GM21619 (cell line): ENCODE data around the gene AXIN2.

ENCODE experiments used
- ATAC-seq: cut with Tn5 transposase; IDR thresholded peaks from one replicate; pipeline ENCODE4 v1.9.1; 2021; ENCODE audit not compliant: unreplicated experiment

Gene AXIN2, protein sequence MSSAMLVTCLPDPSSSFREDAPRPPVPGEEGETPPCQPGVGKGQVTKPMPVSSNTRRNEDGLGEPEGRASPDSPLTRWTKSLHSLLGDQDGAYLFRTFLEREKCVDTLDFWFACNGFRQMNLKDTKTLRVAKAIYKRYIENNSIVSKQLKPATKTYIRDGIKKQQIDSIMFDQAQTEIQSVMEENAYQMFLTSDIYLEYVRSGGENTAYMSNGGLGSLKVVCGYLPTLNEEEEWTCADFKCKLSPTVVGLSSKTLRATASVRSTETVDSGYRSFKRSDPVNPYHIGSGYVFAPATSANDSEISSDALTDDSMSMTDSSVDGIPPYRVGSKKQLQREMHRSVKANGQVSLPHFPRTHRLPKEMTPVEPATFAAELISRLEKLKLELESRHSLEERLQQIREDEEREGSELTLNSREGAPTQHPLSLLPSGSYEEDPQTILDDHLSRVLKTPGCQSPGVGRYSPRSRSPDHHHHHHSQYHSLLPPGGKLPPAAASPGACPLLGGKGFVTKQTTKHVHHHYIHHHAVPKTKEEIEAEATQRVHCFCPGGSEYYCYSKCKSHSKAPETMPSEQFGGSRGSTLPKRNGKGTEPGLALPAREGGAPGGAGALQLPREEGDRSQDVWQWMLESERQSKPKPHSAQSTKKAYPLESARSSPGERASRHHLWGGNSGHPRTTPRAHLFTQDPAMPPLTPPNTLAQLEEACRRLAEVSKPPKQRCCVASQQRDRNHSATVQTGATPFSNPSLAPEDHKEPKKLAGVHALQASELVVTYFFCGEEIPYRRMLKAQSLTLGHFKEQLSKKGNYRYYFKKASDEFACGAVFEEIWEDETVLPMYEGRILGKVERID

DNA sequence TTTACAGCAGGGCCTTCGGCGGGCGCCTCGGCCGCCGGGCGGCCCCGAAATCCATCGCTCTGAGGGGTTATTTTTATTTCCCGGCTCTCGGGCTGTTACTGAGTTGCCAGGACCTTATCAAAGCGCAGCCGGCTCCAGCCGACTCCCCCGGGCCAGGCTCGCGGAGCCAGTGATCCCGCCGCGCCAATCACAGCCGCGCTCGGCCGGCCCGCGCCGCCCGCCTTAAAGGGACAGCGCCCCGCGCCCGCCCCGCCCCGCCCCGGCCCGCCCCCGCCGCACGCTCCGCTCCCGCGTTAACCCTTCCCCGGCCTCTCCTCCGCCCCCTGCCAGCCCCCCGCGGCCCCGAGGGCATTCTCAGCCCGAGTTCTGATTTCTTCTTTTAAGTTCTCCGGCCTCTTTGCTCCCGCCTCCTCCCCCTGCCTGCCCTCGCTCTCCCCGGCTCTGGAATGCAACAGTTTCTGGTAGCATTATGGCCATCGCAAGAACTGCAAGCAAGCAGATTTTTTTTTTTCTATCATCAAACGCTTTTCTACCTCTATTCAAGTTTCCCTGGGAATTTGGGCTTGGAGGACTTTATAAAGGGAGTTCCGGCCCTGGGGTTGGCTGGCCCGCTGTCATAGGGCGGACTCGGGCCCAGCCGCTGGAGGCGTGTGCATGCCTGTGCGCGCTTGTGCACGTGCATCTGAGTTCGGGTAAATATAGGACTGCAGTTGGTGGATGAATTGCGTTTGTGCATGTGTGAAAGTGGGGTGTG, at the start of gene AXIN2:
Gene AXIN2, minus strand, starts transcription at position 197 of the 754 bp plus-strand sequence. CDS start 3,028 bp downstream, outside the sequence.
- peak; percentile 80 for ATAC-seq

- ATAC-seq: no peak
Measured at GRCh38 chr17:65609749-65610148, 48.3 kb upstream of the AXIN2 start.

GRCh38 chr17:65609286-65609685, 47.8 kb upstream of the AXIN2 start:
- no peak for ATAC-seq

- no peak for ATAC-seq
Measured at GRCh38 chr17:65604070-65604469, 42.6 kb upstream of the AXIN2 start.

DNA sequence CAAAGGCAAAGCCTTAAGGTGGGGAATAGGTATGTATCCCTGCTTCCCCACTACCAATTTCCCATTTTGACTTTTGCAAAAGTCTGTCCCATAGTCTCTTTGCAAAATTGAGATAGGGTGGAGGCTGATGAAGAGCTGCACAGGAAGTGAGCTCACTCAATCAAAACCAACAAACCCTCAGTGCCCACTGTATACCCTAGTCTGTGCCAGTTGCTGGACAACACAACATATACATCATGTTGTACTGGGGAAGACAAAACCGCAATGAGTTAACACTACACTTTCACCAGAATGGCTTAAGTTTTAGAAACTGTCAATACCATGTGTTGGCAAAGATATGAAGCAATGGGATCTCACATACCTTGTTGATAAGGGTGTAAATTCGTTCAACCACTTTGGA, 40.4 kb upstream of the AXIN2 start:
- no peak for ATAC-seq

GRCh38 chr17:65601145-65601544, 39.7 kb upstream of the AXIN2 start:
- ATAC-seq: no peak

DNA sequence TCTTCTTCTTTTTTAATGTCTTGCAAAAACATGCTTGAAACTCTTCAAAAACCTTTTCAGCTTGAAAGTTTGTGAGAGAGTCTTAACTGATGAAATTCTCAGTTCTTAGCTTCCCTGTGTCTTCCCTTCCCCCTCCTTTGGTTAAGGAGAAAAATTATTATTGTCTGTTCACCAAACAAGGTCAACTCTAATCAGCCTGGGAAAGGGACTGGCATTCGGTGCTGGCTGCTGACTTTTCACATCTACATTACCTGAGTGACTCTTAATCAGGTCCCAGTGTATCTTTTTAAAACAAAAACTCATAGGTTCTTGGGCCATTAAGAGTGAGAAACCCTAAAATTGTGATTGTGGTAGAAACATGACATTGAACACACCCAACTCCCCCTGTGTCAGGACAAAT, 39.1 kb upstream of the AXIN2 start:
- no peak for ATAC-seq

- no peak for ATAC-seq
Measured at GRCh38 chr17:65599650-65600049, 38.2 kb upstream of the AXIN2 start.

GRCh38 chr17:65598746-65599145, 37.3 kb upstream of the AXIN2 start:
- no peak for ATAC-seq

DNA sequence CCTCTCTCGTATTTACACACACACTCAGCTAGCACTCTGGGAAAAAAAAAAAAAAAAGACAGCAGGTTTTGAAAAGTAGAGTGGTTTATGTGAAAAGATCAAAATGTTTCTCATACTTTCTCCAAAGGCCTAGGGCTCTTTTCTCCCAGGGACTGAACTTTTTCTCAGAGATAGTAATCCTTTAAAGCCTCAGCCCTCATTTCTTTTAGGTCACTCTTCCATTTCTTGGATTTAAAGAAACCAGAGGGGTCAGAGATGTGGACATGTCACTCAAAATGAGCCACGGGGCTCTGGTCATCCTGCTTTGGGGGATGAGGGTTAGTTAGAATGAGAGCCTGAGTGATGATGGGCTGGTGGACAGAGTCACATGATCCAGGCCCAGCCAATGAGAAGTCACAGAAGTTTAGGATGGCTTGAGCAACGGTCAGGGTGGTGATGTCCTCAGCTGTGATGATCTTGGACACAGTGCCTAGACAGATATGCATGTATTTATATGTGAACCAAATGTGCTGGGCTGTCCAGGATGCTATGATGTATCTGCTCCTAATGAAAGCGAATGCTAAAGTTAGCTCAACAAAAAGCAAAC, 33.7 kb upstream of the AXIN2 start:
- ATAC-seq: no peak

DNA sequence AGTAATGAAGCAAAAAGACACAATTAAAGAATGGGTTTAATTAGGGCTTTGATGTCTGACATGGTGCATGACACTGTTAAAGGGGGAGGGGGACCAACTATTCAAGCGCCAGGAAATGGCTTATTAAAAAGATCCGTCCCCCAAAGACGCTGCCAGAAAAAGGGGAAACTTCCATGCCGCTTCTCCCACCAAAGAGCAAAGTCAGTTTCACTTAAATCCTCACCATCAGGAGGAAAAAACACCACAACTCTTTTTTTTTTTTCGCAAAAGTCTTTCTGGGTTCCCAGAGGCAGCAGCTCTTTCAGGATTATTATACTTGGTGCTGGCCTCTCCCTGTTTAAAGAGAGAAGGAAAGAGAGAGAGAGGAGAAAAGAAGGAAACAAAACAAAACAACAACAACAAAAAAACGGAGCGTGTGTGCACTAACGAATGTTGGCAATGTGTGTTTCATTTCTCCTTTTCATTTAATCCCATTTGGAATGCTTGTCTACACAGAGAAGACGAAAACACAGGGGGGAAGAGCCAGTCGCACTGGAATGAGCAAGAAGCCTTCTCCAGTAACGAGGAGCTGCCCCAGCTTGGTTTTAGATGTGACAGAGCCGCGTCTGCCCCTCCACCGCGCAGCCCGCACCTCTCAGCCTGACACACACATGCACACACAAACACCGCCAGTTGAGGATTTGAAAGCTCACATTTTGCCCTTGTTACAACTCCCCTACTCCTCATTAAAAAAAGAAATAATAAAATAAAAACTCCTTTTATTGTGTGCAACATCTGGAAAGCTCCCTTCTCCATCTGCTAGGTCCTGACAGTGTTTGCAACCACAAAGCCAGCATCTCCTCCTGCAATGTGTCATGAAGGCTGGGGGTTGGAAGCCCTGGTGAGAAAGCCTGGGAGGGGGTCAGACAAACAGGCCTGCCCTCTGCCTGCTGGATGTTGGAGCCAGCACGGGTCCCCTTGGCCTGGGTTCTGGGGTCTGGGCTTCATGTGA, 32.7 kb upstream of the AXIN2 start:
- no peak for ATAC-seq

DNA sequence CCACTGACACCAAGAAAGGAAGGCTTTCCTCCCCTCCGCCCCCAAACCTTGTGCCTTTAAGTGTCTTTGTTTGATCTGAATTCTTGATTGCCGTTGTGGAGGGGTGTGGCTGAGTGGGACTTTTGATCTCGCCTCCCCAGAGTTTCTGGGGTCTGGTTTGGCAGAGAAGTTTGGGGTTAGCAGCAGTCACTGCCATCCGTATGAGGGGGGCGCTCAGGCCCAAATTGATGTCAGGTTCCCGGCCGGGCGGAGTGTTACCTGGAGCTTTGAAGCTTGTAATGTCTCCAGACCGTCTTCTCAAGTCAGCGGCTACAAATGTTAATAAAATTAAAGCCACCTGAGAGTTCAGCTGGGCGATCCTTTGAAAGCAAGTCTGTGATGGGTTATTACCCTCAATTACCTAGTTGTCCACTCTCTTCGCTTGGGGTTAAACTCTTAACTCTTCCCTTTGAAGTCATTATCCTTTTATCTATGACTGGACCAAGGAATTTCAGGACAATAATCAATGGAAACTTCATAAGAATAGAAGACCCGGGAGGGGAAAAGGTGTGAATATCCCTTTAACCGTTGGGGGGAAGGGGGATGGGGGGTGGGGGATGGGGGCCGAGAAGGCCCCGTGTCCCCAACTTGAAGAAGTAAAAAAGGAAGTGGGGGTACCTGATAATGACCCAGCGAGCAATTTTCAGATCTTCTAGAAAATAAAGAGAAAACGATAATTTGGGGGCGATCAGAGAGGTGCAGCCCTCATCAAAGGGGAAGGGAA, 31.8 kb upstream of the AXIN2 start:
- ATAC-seq: no peak

DNA sequence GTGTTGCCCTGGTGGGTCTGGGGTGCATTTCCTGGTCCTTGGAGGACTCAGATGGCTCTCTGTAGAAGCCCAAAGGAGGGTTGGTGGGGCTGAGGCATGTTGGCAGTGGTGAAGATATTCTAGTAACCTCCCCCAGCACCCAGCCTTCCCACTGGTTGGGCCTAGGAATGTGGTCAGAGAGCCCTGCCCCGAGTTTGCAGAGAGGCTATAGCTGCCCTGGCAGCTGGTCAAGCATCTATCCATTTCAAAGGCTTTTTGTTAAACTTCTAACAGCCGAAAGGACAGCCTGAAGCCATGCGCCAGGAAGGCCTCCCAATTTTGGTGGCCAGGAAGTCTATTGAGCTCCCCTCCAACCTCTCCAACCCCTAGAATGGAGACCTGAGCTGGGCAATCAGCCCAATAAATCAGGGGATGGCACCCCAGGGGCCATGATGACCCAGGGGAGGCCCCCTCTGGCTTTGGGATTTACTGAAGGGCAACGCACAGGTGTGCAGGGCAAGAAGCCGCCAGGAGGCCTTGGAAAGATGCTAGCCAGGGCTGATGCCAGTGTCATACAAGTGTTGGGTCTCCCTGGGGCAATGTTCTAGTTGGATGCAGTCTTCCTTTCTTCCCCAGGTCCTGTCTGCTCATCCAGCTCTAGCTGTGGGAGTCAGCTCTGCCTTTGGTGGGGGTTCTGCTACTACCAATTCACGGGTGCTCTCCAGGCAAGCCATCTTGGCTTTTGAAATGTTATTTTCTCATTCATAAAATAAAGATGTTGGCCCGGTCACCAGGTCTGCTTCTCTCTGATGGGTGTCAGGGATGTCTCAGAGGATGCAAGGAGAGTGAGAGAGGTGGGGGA, 30.9 kb upstream of the AXIN2 start:
- ATAC-seq: no peak

- no peak for ATAC-seq
Measured at GRCh38 chr17:65589321-65589720, 27.9 kb upstream of the AXIN2 start.

DNA sequence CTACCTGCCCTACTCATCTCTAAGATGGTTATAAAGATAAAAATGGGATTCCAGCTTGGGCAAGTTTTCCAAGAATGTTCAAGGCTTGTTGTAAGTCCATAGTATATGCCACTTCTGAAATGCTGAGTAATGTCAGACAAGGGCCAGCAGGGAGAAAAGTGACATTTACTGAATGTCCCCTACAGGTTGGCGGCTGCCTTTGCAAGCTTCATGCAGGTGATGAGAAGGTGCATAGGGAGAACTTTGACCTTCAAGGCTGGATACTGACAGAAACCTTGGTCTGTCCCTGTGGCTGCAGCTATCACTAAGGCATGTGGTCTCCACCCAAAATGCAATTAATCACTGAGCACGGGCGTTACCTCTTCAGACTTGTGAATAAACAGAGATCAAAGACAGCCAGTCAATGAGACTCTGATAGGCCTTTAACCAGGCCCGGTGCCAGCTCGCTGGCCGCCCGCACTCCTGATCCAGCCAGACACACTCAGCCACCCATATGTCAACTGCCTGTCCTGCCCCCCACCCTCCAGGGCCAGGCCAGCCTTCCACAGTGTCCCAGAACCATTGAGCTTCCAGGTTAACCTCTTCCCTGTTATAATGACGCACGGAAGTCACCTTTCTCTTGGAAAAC, 26.8 kb upstream of the AXIN2 start:
- no peak for ATAC-seq

DNA sequence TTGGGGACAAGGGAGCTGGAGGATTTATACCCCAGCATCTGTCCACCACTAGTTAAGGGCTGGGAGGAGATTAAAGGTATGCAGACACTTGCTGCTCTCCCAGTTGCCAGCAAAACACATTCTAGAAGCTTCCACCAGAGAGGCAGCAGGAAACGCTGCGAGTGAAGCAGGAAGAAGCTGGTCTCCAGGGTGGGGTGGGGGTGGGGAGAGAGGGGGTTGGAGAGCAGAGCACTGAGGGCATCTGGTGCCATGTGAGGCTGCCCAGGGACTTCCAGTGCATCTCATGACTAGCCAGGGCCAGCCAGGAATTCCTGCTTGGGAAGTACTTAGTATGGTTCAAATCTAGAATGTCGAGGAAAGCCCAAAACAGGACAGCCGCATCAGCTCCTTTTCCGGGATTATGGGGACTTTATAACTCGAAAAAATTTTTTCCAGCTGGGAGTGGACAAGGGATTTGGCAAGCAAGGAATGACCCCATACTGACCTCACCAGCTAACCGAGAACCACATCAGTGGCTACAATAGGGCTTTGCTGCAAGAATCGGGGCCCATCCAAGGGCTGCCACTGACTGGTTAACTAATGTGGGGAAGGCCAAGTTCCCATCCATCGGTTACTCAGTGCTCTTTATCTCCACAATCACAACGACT, 26.2 kb upstream of the AXIN2 start:
- no peak for ATAC-seq

- ATAC-seq: no peak
Measured at GRCh38 chr17:65586899-65587298, 25.5 kb upstream of the AXIN2 start.
